Limb (tissue), 2 donors: ENCODE results near the gene PLCD4.
A peak's percentile ranks its signal among the peaks of the same experiment; 100 is the strongest.

Experiments
- DNase-seq, 2 donors: peaks; one replicate each; pipeline ENCODE4 v3.0.0-alpha.2; 2016; ENCODE audit errors: extremely low spot score in 2 of 2

The PLCD4 gene

GRCh38 chr2:218621007-218621406 lies 13.3 kb downstream of the PLCD4 start:
- DNase-seq, result no peak

- DNase-seq, result no peak
Observed at GRCh38 chr2:218622606-218623365, 15.1 kb downstream of the PLCD4 start.

GRCh38 chr2:218623366-218623705 lies 15.6 kb downstream of the PLCD4 start:
- DNase-seq, result no peak

DNA sequence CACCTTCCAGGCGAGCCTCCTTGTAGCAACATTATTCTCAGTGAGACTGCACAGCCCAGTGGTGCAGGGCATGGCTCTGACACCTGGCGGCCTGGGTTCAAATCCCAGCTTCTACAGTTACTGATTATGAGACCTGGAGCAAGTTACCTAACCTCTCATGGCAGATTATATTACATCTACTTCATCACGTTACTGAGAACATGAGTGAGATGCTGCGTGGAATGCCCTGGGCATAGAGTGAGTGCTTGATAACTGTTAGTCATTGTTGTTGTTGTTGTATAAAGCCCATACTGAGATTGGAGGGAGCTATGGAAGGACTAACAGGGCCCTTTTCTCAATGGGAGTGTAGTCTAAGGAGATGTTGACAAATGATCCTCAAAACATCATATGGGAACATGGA lies 18.7 kb downstream of the PLCD4 start:
- no peak for DNase-seq

DNA sequence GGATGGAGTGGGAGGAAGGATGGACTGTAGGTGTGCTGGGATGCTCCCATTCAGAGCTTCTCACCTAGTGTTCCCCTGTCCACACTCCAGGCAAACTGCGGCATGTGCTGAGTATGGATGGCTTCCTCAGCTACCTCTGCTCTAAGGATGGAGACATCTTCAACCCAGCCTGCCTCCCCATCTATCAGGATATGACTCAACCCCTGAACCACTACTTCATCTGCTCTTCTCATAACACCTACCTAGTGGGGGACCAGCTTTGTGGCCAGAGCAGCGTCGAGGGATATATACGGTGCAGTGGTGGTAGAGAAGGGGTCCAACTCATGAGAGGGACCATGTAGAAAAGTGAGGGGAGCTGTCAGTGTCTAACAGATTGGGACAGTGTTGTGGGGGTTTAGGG lies 20.2 kb downstream of the PLCD4 start:
- no peak for DNase-seq

DNA sequence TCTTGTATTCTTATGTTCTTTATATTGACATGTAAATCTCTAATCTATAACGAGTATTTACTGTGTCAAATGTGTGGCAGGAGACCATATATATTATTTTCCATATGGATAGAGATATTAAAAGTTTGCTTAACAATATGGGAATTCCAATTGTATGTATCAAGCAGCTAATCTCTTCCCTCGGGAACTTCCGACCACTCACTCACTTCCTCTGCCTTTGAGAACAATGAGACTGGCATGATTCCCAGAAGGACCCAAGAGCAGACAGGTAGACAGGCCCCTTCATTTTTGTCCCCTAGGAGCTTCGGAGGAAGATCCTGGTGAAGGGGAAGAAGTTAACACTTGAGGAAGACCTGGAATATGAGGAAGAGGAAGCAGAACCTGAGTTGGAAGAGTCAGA lies 24.1 kb downstream of the PLCD4 start:
- DNase-seq, result no peak

DNA sequence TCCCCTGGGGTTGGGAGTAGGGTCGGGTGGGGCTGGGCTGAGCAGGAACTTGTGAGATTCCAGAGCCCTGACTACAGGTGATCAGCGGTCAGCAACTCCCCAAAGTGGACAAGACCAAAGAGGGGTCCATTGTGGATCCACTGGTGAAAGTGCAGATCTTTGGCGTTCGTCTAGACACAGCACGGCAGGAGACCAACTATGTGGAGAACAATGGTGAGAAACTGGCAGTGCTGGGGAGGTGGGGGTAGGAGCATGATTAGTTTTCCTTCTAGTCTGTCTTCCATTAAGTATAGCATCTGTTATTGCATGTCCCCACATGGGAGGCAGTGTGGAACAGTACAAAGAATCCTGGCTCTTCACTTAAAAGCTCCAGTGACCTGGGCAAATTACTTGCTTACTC lies 28.0 kb downstream of the PLCD4 start:
- no peak for DNase-seq

DNA sequence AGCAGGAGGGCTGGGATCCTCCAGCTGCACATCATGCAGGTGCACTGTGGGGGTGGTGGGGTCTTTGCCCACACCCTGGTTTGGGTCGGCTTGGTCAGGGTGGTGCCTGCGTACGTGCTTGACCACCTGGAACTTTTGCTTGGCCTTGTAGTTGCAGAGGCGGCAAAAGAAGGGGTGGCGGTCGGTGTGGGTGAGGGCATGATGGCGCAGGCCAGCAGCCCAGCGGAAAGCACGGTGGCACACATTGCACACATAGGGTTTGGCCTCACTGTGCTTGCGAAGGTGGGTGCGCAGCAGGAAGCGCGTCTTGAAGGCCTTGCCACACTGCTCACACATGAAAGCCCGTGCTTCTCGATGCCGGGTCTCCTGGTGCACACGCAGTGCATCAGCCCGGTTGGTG lies 30.7 kb downstream of the PLCD4 start:
- DNase-seq, result no peak

- no peak for DNase-seq
Observed at GRCh38 chr2:218642121-218642656, 34.5 kb downstream of the PLCD4 start.

DNA sequence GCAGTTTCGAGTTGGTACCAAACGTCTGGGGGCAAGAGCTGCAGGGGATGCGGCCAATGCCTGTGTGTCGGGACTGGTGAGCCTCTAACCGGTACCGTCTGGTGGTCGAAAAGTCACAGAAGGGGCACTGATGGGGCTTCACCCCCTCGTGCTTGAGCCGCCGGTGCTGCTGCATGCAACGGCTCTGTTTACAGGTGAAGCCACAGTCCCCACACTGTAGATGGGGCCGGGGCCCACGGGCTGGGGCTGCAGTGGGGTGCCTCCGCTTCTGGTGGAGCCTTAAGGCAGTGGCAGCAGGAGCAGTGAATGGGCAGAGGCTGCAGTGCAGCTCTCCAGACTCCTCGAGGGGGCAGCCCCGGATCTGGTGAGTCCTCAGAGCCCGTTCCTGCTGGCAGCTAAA lies 35.1 kb downstream of the PLCD4 start:
- DNase-seq, result no peak

DNA sequence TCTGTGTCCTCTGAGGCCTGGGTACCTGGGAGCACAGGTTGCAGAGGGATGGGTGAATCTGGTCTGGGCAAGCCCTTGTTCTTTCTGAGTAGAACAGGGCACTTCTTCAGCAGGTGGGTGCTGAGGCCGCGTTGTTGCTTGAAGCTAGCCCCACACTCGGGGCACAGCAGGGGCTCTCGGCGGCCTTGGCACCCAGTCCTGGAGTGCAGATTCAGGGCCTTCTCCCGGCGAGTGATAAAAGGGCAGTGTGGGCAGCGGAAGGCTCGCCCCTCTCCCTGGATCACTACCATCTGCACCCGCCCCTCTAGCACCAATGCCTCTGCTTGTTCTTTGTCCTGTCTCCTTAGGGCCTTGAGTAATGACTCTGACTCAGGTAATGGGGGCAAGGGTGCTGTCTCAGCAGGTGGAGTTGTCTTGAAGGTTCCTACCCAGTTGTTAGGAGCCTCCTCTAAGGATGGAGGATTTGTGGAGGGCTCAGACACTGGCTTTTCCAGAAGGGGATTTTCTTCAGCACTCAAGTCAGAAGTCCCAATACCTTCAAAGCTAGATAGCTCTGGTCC lies 36.1 kb downstream of the PLCD4 start:
- no peak for DNase-seq

GRCh38 chr2:218644721-218645120 lies 37.0 kb downstream of the PLCD4 start:
- DNase-seq, result no peak

GRCh38 chr2:218645126-218645525 lies 37.4 kb downstream of the PLCD4 start:
- DNase-seq, result no peak

DNA sequence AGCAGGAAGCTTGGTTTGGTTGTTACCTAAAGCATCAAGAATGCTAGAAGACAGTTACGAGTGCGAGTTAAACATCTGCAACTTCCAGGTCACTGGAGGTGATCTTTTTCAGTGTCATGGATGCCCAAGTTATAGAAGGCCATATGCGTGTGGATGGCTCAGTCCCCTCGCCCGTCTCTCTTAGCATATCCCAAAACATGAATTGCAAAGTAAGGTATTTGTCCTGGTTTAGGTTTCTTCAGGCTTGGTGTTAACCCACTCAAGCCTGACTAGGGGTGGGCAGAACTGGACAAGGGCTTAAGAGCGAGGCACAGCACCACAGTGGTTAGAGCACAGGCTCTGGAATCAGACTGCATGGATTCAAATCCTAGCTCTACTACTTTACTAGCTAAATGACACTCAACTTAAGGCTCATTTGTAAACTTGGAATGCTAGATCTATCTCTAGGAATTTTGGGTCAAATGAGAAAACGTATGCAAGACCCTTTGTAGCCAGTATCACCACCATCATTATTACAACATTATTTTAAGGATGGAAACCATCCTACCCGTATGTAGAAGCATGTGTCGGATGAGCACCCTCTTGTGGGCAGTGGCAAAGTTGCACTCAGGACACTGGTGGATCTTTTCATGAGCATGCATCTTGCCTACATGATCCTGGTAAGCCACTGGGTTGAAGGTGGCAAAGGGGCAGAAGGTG lies 40.5 kb downstream of the PLCD4 start:
- peak; percentile 32 to 59 for DNase-seq

GRCh38 chr2:218648787-218649100 lies 41.0 kb downstream of the PLCD4 start:
- no peak for DNase-seq

GRCh38 chr2:218655751-218656150 lies 48.1 kb downstream of the PLCD4 start:
- no peak for DNase-seq

GRCh38 chr2:218658671-218659257 lies 51.1 kb downstream of the PLCD4 start:
- DNase-seq, result peak in 1 of 2 donors; percentile 35

- peak; percentile 92 to 94 for DNase-seq
Observed at GRCh38 chr2:218659258-218659987, 51.7 kb downstream of the PLCD4 start, which contains the start of the genes BCS1L and ZNF142. TSS of gene BCS1L (plus strand) at chr2:218659683. CDS start at chr2:218660988, 1,305 bp downstream. TSS of gene ZNF142 (minus strand) at chr2:218659623. CDS start at chr2:218656429, 3,194 bp downstream.

DNA sequence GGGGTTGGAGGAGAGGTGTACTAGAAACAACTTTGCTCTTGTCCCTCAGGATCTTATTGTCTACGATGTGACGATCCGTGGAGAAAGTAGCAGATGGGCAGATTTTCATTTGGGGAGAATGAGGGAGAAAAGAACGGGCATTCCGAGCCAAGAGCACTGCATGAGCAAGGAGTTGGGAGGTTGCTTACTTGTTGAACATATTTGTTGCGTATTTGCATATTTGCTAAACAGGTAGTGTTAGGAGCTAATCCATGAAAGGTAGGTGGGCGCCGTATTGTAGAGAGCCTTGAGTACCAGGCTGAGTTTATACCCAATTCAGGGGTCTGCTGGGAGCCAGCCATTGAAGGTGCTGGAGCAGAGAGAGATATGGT lies 52.3 kb downstream of the PLCD4 start:
- DNase-seq, result no peak

GRCh38 chr2:218662377-218662776 lies 54.7 kb downstream of the PLCD4 start:
- no peak for DNase-seq

- no peak for DNase-seq
Observed at GRCh38 chr2:218662827-218663226, 55.1 kb downstream of the PLCD4 start.

DNA sequence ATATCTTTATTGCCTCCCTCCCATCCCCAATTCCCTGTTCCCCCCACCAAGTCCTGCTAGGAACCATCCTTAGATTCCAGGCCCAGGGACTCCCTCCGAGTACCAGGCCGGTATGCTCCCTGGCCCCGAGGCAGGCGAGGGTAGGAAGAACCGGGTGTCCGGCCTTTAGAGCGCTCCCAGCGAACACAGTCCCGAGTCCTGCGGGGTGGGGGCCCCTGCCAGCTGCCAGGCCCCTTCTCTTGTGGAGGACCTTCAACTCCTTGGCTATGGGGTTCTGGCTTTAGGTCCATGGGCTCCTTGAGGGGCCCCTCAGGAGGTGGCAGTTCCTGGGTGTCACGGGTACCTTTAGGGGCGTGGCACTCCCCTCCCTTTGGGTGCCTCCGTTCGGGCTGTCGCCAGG lies 56.2 kb downstream of the PLCD4 start:
- DNase-seq, result no peak
